Measurements from ENCODE around the gene EXOC4. TPM values are rescaled to one million over a fixed set of nuclear protein-coding genes. Genes with fewer than 3 reads are reported as not detected.
"Not testable (repeated sequence)": the region's sequence is repeated elsewhere in the genome, so short reads cannot be mapped to it uniquely, and the experiment has no call there.

The EXOC4 gene
- 51.2 and 62.4 TPM in 2 replicates for total RNA-seq (2014; rRNA removed; shearing (Covaris generic))

DNA sequence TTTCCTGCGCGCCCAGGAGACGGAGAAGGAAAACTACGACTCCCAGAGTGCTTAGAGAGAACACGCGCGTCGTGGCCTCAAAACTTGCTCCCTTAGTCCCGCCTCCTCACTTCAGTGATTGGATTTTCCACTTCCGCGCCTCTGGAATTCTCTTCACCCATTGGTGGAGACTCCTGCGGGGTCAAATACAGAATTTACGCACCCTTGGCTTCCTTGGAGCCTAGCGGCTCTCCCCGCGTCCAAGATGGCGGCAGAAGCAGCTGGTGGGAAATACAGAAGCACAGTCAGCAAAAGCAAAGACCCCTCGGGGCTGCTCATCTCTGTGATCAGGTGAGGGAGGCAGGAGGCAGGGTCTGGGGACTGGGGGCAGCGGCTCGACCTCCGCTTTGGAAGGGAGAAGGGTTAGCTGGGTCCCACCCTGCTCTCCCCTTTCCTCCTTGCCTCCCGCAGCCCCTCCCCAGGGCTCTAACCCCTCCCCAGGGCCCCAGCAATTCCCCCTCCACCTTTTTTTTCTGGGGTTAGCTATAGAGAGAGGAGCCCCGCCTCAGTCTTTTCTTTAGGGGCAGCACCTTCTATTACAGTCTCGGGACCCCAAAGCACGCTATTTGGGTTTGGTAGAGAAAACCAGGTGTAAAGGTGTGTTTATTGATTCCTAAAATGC lies at the start of gene EXOC4:
TSS of gene EXOC4 (plus strand) at position 221 of the 661 bp plus-strand sequence.
- peak within 1 kb of the TSS; percentile 75 for H3K4me3 ChIP-seq
- DNase-seq: peak; percentile 97 to 99
- H3K36me3 ChIP-seq: no peaks in the 10 kb centered on the region
- 0 out of 2 replicates have a peak, but pooled peaks cover 2% of the 10 kb centered on the region for H3K4me1 ChIP-seq
- no peaks in the 10 kb centered on the region for H3K27me3 ChIP-seq
- 0 out of 2 replicates have a peak, but pooled peaks cover 5% of the 10 kb centered on the region for H3K9me3 ChIP-seq (replicated peaks)
- H3K27ac ChIP-seq: peak within 1 kb of the TSS; percentile 77

DNA sequence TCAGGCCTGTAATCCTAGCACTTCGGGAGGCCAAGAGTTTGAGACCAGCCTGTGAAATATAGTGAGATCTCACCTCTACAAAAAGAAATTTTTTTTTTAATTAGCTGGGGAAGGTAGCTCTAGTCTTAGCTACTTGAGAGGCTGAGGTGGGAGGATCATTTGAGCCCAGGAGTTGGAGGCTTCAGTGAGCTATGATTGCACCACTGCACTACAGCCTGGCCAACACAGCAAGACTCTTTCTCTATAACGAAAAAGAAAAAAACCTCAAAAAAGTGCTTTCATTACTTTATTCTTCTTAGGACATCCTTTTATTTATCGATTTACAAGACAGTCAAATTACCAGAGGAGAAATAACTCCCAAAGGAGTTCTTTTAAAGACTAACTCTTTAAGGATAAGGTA lies 49.4 kb upstream of the EXOC4 start:
- DNase-seq: no peak
- no peak overlapping the region for H3K4me3 ChIP-seq
- H3K36me3 ChIP-seq: no peaks in the 10 kb centered on the region
- H3K4me1 ChIP-seq: no peaks in the 10 kb centered on the region
- no peaks in the 10 kb centered on the region; the same call in 1 of the 2 replicates for H3K9me3 ChIP-seq (replicated peaks)
- H3K27me3 ChIP-seq: no peaks in the 10 kb centered on the region
- H3K27ac ChIP-seq: no peak overlapping the region

DNA sequence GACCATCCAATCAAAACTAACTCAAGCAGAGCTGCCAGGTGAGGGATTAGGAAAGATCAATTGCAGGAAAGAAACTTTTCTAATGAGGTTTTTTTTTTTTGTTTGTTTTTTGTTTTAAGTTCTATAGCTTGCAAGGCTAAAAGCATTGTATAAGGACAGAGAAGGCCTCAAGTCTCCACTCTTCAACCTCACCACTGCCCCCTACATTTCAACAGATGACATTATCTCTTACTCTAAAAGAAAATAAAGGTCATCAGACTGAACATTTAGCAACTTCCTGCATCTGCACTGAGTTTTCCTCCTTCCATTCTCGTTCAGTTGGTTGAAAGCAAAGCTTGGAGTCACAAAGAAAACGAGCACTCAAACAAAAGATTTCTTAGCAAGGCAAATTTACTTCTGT lies 45.2 kb upstream of the EXOC4 start:
- DNase-seq: peak in 1 of 2 experiments; percentile 38

DNA sequence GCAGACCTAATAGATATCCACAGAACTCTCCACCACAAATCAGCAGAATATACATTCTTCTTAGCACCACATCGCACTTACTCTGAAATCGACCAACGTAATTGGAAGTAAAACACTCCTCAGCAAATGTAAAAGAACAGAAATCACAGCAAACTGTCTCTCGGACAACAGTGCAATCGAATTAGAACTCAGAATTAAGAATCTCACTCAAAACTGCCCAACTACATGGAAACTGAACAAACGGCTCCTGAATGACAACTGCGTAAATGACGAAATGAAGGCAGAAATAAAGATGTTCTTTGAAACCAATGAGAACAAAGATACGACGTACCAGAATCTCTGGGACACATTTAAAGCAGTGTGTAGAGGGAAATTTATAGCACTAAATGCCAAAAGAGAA lies 42.1 kb upstream of the EXOC4 start:
- not testable (repeated sequence) for DNase-seq; H3K4me3 ChIP-seq; H3K27ac ChIP-seq; H3K27me3 ChIP-seq; H3K36me3 ChIP-seq; H3K4me1 ChIP-seq; H3K9me3 ChIP-seq (replicated peaks)

More for the DNA sequence above, 45.2 kb upstream of the EXOC4 start:
- H3K4me1 ChIP-seq: no peaks in the 10 kb centered on the region
- no peaks in the 10 kb centered on the region for H3K36me3 ChIP-seq
- H3K27ac ChIP-seq: no peak overlapping the region
- no peaks in the 10 kb centered on the region for H3K27me3 ChIP-seq
- H3K4me3 ChIP-seq: no peak overlapping the region
- no peaks in the 10 kb centered on the region for H3K9me3 ChIP-seq (replicated peaks)

DNA sequence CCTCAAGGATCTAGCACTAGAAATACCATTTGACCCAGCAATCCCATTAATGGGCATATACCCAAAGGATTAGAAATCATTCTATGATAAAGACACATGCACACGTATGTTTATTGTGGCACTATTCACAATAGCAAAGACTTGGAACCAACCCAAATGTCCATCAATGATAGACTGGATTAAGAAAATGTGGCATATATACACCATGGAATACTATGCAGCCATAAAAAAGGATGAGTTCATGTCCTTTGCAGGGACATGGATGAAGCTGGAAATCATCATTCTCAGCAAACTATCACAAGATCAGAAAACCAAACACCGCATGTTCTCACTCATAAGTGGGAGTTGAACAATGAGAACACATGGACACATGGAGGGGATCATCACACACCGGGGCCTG lies 39.1 kb upstream of the EXOC4 start:
- not testable (repeated sequence) for H3K4me1 ChIP-seq; H3K36me3 ChIP-seq; H3K27me3 ChIP-seq; H3K4me3 ChIP-seq; H3K27ac ChIP-seq; DNase-seq; H3K9me3 ChIP-seq (replicated peaks)

DNA sequence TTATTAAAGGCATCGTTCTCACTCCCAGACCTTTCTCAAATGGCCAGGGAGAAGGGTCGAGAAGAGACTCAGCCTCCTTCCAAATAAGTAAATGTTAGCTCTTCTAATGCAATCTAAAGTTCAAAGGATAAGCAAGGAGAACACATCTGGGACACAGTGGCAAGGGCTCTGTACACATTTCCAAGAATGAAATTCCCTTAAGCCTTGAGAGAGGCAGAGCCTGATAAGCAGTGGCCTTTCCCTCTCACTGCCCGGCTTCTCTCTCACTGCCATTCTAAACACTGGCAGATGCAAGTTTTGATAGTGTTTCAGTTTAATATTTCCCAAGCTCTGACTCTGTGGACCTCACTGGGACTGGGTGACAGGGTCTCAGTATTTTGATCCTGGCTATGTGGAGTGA lies 35.1 kb upstream of the EXOC4 start:
- H3K36me3 ChIP-seq: no peaks in the 10 kb centered on the region
- H3K9me3 ChIP-seq (replicated peaks): no peaks in the 10 kb centered on the region; the same call in 1 of the 2 replicates
- no peaks in the 10 kb centered on the region for H3K27me3 ChIP-seq
- H3K4me1 ChIP-seq: no peaks in the 10 kb centered on the region
- no peak for DNase-seq
- H3K4me3 ChIP-seq: no peak overlapping the region
- no peak overlapping the region for H3K27ac ChIP-seq

DNA sequence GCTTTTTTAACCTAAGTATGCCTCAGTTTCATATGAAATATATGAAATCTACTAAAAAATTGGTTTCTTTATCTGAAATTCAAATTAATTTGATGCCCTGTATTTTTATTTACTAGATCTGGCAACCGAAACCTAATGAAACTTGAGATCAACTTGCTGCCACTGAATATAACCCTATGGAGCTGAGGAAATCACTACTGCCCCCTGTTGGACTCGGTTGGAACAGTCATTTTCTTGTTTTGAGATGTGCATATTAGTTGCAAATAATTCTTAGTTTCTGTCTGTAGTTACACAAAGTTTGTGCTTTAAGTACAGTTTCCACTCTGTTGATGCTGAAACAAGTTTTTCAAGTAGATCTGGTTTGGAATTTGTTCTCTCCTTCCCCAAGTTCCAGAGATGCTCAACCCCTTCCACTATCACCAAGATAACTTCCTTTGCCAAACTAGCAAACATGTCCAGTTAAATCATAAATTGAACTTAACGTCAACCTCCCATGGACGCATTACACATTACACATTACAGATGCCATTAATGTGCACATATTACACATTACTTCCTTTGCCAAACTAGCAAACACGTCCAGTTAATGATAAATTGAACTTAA lies 22.2 kb upstream of the EXOC4 start:
- peak; percentile 22 to 81 for DNase-seq

DNA sequence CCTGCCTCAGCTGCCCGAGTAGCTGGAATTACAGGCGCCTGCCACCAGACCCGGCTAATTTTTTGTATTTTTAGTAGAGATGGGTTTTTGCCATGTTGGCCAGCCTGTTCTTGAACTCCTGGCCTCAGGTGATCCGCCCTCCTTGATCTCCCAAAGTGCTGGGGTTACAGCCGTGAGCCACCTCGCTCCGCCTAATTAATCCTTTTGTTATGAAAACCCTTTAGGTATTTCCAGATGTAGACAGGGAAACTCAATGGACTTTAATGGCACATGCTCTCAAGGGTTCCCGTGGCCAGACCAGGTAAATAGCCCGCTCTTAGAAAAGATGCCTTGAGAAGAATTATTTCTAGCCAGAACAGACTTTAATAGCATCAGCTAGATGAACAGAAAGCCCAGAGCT lies 19.7 kb upstream of the EXOC4 start:
- Histone ChIP-seq H3K36me3 (no peaks in the 10 kb centered on the region), H3K4me1 (no peaks in the 10 kb centered on the region), H3K27me3 (no peaks in the 10 kb centered on the region), H3K27ac (no peak overlapping the region), H3K4me3 (no peak overlapping the region), H3K9me3 (replicated peaks) (no peaks in the 10 kb centered on the region; the same call in 1 of the 2 replicates)
- no peak for DNase-seq

More for the DNA sequence above, 22.2 kb upstream of the EXOC4 start:
- no peaks in the 10 kb centered on the region for H3K36me3 ChIP-seq
- no peaks in the 10 kb centered on the region for H3K4me1 ChIP-seq
- H3K27ac ChIP-seq: no peak overlapping the region
- H3K9me3 ChIP-seq (replicated peaks): no peaks in the 10 kb centered on the region
- no peaks in the 10 kb centered on the region for H3K27me3 ChIP-seq
- H3K4me3 ChIP-seq: no peak overlapping the region

DNA sequence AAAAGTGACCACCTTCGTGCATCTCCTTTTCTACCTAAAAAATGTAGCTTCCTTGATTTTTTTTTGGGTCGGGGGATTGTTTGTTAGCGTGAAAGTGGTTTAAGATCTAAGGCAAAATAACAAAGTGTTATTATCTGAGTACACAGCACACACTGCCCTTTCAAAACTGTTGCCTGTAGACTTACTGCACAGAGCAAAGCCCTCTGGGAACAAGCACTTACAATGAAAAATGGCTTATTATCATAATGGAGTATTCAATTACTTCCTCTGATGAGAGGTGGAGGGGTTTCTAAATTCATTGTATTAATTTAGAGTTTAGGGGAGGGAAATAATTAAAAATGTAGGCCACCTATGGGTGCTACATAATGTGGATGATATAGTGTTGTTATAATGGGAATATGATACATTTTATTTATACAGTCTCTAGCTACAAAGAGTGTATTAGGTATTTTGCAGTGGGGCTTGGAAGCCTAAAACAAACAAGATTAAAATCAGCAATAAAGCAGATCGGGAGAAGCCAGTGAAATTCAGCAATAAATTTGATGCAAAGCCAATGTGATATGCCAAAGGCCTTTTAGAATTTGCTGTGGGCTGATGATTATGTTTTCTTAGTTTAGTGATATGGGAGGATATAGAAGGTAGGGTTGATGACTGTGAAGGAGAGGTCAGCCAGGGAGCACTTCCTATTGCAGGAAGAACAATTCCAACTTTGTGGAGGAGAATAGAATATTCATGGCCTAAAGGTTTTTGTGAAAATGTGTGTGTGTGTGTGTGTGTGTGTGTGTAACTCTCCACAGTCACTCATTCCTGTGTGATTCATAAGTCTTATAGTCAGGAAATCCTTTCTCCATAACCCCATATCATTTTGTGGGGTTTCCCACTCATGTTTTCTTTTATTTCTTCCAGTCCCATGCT lies 17.7 kb upstream of the EXOC4 start:
- no peak for DNase-seq
- Histone ChIP-seq H3K36me3 (no peaks in the 10 kb centered on the region), H3K4me3 (no peak overlapping the region), H3K9me3 (replicated peaks) (no peaks in the 10 kb centered on the region; the same call in 1 of the 2 replicates), H3K27me3 (no peaks in the 10 kb centered on the region), H3K27ac (no peak overlapping the region), H3K4me1 (no peaks in the 10 kb centered on the region)

DNA sequence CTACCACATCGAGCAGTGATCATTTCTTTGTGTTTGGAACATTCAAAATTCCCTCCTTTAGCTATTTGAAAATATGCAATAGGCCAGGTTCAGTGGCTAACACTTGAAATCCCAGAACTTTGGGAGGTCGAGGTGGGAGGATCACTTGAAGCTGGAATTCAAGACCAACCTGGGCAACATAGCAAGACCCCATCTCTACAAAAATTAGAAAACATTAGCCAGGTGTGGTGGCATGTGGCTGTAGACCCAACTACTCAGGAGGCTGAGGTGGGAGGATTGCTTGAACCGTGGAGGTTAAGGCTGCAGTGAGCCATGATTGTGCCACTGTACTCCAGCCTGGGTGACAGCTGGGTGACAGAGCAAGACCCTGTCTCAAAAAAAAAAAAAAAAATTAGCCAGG lies 15.3 kb upstream of the EXOC4 start:
- Histone ChIP-seq H3K27ac (no peak overlapping the region), H3K9me3 (replicated peaks) (no peaks in the 10 kb centered on the region; the same call in 1 of the 2 replicates), H3K4me1 (no peaks in the 10 kb centered on the region), H3K4me3 (no peak overlapping the region), H3K27me3 (no peaks in the 10 kb centered on the region), H3K36me3 (no peaks in the 10 kb centered on the region)
- DNase-seq: no peak

DNA sequence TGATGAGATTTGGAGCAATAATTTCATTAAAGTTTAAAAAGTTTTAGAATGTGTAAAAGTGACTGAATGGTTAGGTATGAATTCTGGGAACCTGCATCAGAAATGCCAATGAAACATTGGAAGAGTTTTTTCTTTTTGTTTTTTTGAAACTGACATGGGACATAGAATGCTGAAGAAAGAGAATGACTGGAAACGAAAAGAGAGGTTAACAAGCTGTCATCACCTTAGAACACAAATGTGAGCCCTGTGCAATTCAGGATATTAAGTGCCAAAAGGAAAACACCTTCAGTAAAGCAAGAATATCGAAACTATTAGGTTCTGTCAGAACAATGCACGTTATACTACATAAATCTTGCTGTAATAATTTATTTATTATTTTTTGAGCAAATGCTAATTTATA lies 12.6 kb upstream of the EXOC4 start:
- Histone ChIP-seq H3K9me3 (replicated peaks) (no peaks in the 10 kb centered on the region; the same call in 1 of the 2 replicates), H3K4me1 (no peaks in the 10 kb centered on the region), H3K4me3 (no peak overlapping the region), H3K27me3 (no peaks in the 10 kb centered on the region), H3K36me3 (no peaks in the 10 kb centered on the region), H3K27ac (no peak overlapping the region)
- no peak for DNase-seq

DNA sequence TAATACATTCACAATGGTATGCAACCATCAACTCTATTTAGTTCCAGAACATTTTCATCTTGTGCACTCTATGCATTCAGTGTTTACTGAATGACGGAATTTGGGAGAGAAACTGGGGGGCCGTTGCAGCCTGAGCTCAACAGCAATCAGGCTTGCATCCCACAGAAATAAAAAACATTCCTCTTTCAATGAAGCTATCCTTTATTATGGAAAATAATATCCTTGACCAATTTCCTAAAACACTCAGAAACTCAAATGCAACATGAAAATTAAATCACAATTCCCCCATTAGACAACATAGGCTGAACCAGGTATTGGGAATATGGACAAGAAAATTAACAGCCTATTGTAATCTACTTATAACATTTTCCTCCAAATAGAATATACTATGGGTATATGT lies 6.3 kb upstream of the EXOC4 start:
- H3K27me3 ChIP-seq: no peaks in the 10 kb centered on the region
- 0 out of 2 replicates have a peak, but pooled peaks cover 5% of the 10 kb centered on the region for H3K9me3 ChIP-seq (replicated peaks)
- H3K4me1 ChIP-seq: no peaks in the 10 kb centered on the region
- H3K4me3 ChIP-seq: no peak overlapping the region
- H3K36me3 ChIP-seq: no peaks in the 10 kb centered on the region
- DNase-seq: no peak
- H3K27ac ChIP-seq: no peak overlapping the region

DNA sequence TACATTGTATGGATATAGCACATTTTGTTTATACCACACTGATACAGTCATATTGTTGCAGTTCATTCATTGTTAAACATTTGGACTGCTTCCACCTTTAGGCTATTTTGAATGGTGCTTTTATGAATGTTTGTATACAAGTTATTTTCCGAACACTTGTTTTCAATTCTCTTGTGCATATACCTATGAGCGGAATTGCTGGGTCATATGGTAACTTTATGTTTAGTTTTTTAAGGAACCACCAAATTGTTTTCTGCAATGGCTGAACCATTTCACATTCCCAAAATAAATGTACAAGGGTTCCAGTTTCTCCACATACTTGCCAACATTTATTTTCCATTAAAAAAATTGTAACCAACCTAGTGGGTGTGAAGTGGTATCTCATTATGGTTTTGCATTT lies 4.0 kb upstream of the EXOC4 start:
- H3K36me3 ChIP-seq: no peaks in the 10 kb centered on the region
- H3K4me3 ChIP-seq: no peak overlapping the region
- H3K4me1 ChIP-seq: 0 out of 2 replicates have a peak, but pooled peaks cover 2% of the 10 kb centered on the region
- no peaks in the 10 kb centered on the region for H3K27me3 ChIP-seq
- H3K27ac ChIP-seq: no peak overlapping the region
- H3K9me3 ChIP-seq (replicated peaks): 0 out of 2 replicates have a peak, but pooled peaks cover 5% of the 10 kb centered on the region
- no peak for DNase-seq

DNA sequence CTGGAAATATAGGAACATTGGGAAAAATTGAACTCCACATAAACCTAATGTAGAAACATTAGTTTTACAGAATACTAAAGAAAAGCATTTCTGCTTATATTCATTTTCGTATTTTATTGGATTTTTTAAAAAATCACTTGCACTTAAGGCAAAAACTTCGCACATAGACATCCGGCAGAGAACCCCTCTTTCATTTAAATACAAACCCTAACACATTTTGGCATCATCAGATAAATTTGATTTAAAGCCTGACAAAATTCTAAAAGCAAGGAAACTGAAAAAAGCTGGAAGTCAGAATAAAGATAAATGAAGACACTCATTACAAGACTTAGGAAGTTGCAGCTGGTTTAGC lies 396 bp upstream of the EXOC4 start:
- H3K36me3 ChIP-seq: no peaks in the 10 kb centered on the region
- H3K27ac ChIP-seq: no peak overlapping the region
- H3K27me3 ChIP-seq: no peaks in the 10 kb centered on the region
- H3K9me3 ChIP-seq (replicated peaks): 0 out of 2 replicates have a peak, but pooled peaks cover 5% of the 10 kb centered on the region
- DNase-seq: no peak
- peak overlapping the region; percentile 75 for H3K4me3 ChIP-seq
- 0 out of 2 replicates have a peak, but pooled peaks cover 2% of the 10 kb centered on the region for H3K4me1 ChIP-seq

DNA sequence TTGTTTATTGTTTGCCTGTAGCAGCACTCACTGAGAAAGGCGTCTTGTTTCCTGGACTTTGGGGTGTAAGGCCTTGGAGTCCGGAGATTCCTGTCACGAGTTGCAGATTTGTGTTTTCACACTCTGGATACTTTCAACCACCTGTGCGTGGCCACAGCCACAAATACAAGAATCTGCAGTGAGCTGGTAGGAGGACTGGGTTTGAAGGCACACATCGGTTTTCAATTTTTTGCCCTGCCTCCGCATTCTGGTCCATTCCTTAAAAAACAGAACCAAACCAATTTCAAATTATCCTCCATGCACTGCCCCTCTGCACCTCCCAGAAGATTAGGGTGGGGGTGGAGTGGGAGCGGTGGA lies 619 bp downstream of the EXOC4 start:
- Histone ChIP-seq H3K27ac (peak overlapping the region; percentile 77), H3K36me3 (no peaks in the 10 kb centered on the region), H3K27me3 (no peaks in the 10 kb centered on the region), H3K9me3 (replicated peaks) (0 out of 2 replicates have a peak, but pooled peaks cover 5% of the 10 kb centered on the region), H3K4me3 (peak overlapping the region; percentile 75), H3K4me1 (0 out of 2 replicates have a peak, but pooled peaks cover 2% of the 10 kb centered on the region)
- DNase-seq: peak; percentile 21 to 48

Data from SJCRH30 (cell line).